HG03159 (cell line): ENCODE measurements around the gene EPC2.
"Not testable (repeated sequence)": the region's sequence is repeated elsewhere in the genome, so short reads cannot be mapped to it uniquely, and the experiment has no call there.

ENCODE experiments used
- ATAC-seq: cut with Tn5 transposase; IDR thresholded peaks from one replicate; pipeline ENCODE4 v1.9.1; 2021; ENCODE audit warnings: mild to moderate bottlenecking, moderate library complexity; ENCODE audit not compliant: unreplicated experiment

EPC2 gene

GRCh38 chr2:148667113-148667836 lies 22.7 kb downstream of the EPC2 start:
- no peak for ATAC-seq

DNA sequence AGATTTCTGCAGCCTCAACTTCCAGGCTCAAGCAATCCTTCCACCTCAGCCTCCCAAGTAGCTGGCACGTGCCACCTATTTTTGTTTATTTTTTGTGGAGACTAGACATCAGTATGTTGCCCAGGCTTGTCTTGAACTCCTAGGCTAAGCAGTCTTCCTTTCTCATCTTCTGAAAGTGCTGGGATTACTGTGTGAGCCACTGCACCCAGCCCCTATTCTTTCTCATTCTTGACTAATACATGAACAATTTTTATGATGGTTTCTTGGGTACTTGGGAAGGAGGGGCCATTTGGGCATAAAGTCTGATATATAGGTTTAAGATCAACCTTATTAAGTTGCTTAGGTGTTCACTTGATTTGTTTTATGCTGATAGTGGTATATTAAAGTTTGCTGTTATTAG lies 26.2 kb downstream of the EPC2 start:
- ATAC-seq: no peak

- ATAC-seq: peak; percentile 66
Measured at GRCh38 chr2:148674063-148675020, 29.8 kb downstream of the EPC2 start.

- ATAC-seq: no peak
Measured at GRCh38 chr2:148675708-148676107, 31.2 kb downstream of the EPC2 start.

- ATAC-seq: not testable (repeated sequence)
Measured at GRCh38 chr2:148678302-148679179, 34.0 kb downstream of the EPC2 start.

GRCh38 chr2:148680462-148680861 lies 35.9 kb downstream of the EPC2 start:
- ATAC-seq: no peak

DNA sequence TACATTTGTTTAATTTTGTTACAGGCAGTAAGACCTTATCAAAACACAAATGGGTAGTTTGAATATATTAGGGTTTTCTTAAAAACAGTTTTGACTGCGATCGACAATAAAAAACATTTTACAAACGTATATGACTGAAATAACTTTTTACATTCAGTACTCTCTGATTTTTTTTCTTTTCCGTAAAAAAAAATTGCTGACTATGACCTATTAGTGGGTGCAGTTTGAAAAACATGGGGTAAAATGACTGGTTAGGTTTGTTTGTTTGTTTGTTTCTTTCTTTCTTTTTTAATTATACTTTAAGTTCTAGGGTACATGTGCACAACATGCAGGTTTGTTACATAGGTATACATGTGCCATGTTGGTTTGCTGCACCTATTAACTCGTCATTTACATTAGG lies 36.9 kb downstream of the EPC2 start:
- ATAC-seq: no peak

DNA sequence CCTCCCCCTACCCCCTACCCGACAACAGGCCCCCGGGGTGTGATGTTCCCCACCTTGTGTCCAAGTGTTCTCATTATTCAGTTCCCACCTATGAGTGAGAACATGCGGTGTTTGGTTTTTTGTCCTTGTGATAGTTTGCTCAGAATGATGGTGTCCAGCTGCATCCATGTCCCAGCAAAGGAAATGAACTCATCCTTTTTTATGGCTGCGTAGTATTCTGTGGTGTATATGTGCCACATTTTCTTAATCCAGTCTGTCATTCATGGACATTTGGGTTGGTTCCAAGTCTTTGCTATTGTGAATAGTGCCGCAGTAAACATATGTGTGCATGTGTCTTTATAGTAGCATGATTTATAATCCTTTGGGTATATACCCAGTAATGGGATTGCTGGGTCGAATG lies 37.3 kb downstream of the EPC2 start:
- ATAC-seq: not testable (repeated sequence)

DNA sequence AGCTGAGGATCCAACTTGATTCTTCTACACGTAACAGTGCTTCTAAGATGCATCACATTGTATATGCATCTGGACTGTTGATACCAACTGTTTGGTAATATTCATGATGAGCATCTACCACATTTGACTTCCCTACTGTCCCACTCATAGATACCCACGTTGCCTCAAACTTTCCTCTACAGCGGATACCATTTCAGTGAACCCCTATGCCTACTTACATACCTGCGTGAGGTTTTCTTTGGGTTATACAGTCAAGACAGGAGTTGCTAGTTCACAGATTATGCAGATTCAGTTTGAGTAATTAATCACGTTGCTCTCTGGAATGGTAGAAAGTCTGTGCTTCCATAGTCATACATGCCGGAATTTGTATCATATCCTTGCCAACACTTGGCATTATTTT lies 40.0 kb downstream of the EPC2 start:
- no peak for ATAC-seq

- no peak for ATAC-seq
Measured at GRCh38 chr2:148687543-148687942, 43.0 kb downstream of the EPC2 start.

DNA sequence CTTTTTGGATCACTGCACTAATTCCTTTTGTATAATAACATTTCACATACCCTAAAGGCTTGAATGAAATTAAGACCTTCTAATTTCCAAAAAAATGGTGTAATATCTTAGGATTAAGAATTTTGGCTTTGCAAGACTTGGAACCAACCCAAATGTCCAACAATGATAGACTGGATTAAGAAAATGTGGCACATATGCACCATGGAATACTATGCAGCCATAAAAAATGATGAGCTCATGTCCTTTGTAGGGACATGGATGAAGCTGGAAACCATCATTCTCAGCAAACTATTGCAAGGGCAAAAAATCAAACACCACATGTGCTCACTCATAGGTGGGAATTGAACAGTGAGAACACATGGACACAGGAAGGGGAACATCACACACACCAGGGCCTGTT lies 43.5 kb downstream of the EPC2 start:
- ATAC-seq: not testable (repeated sequence)

DNA sequence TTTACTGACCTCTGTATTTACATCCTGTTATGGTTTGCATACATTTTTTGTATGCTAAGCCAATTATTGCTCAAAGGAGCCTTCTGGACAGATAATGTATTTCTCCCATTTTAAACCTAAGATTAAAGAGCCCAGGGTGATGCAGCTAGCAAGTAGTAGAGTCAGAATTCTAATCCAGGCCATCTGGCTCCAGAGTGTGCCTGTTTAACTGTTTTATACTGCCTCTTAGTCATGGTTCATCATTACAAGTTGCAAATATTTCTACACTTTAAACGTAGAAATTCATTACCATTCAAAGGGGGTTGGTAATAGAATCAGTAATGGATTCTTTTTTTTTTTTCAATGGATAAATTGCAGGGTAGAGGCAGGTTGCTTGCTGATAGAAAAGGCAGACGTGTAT lies 52.4 kb downstream of the EPC2 start:
- ATAC-seq: no peak

GRCh38 chr2:148699830-148700229 lies 55.3 kb downstream of the EPC2 start:
- no peak for ATAC-seq

DNA sequence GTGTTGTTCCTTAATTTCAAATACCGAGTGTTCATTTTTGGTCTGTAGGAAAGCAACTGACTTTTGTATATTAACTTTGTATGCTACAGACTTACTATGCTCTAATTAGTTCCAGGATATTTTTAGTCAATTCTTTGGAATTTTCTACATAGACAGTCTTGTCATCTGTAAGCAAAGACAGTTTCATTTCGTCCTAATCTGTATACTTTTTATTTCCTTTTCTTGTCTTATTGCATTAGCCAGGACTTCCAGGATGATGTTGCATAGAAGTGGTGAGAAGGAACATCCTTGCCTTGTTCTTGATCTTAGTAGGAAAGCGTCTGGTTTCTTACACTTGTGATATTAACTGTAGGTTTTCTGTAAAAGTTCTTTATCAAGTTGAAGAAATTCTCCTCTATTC lies 56.5 kb downstream of the EPC2 start:
- ATAC-seq: no peak

DNA sequence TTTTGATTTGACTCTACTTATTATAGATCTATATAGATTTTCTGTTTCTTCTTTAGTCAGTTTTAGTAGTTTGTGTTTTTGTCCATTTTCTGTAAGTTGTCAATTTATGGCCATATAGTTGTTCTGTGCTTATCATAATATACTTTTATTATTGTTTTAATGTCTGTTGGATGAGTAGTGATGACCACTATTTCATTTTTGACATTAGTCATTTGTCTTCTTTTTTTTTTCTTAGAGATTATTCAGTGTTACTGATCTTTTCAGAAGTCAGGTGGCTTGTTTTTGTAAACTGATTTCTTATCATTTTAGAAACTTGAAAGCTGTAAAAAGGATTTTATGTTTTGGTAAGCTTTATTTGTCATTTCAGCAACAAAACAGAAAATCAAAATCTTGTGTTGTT lies 57.3 kb downstream of the EPC2 start:
- no peak for ATAC-seq

DNA sequence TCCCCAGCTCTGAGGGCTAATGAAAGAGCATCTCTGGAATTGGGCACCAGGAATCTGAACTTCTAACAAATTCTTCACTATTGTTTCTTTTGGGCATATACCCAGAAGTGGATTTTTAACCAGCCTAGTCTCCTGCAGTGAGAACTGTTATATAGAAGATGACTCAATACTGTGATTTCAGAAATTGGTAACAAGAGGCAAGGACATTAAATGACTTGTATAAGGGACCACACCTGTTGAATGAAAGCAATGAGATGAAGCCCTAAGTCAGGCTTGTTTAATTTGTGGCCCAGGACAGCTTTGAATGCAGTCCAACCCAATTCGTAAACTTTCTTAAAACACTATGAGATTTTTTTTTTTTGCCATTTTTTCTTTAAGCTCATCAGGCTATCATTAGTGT lies 57.9 kb downstream of the EPC2 start:
- ATAC-seq: no peak

GRCh38 chr2:148704247-148704646 lies 59.7 kb downstream of the EPC2 start:
- ATAC-seq: no peak

GRCh38 chr2:148716378-148716920 lies 71.9 kb downstream of the EPC2 start:
- no peak for ATAC-seq

- ATAC-seq: no peak
Measured at GRCh38 chr2:148718039-148718438, 73.5 kb downstream of the EPC2 start.

DNA sequence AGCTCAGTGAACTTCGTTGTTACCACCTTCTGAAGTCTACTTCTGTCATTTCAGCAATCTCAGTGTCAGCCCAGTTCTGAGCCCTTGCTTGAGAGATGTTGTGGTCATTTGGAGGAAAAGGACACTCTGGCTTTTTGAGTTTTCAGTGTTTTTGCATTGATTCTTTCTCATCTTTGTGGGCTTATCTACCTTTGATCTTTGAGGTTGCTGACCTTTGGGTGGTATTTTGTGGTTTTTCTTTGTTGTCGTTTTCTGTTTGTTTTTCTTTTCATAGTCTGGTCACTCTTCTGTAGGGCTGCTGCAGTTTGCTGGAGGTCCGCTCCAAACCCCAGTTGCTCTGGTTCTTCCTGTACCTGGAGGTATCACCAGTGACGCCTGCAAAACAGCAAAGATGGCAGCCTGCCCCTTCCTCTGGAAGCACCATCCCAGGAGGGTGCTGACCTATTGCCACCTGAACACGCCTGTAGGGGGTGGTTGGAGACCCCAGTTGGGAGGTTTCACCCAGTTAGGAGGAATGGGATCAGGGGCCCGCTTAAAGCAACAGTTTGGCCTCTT lies 74.7 kb downstream of the EPC2 start:
- ATAC-seq: no peak
